HG03521 (cell line): ENCODE measurements around the gene KRT25.

ENCODE experiments used
- ATAC-seq: cut with Tn5 transposase; IDR thresholded peaks from one replicate; pipeline ENCODE4 v1.9.1; 2021; ENCODE audit warnings: mild to moderate bottlenecking, moderate library complexity; ENCODE audit not compliant: unreplicated experiment

The KRT25 gene

DNA sequence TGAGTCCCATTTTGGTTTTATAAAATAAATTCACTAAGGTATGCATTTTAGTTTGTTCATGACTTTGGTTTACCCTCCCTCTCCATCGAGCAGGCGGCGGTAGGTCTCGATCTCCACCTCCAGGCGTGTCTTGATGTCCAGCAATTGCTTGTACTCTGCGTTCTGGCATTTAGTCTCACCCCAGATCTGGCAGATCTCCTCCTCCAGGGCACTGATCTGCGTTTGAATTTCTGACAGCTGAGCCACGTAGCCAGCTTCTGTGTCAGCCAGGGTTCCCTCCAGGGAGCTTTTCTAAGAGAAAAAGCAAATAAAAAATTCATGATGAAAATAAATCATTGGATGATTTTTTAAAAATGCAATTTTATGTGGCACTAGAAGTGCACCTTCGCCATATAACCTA is 55.8 kb downstream of the KRT25 start:
- no peak for ATAC-seq
